Measurements from ENCODE around the gene LRP5.

Gene LRP5

GRCh38 chr11:68337399-68337835, 25.0 kb downstream of the LRP5 start:
- TF ChIP-seq GATA3 (IDR thresholded peaks at IDR 0.05; ENCODE audit: low read depth, low read length) (no peak), GATA2 (IDR thresholded peaks at IDR 0.05; ENCODE audit: low read depth, low read length) (no peak)

GRCh38 chr11:68338051-68338780, 25.8 kb downstream of the LRP5 start:
- TF ChIP-seq GATA3 (IDR thresholded peaks at IDR 0.05; ENCODE audit: low read depth, low read length) (no peak), GATA2 (IDR thresholded peaks at IDR 0.05; ENCODE audit: low read depth, low read length) (no peak)

- TF ChIP-seq GATA2 (IDR thresholded peaks at IDR 0.05; ENCODE audit: low read depth, low read length) (no peak), GATA3 (IDR thresholded peaks at IDR 0.05; ENCODE audit: low read depth, low read length) (no peak)
Observed at GRCh38 chr11:68340003-68340767, 27.8 kb downstream of the LRP5 start.

GRCh38 chr11:68340784-68341556, 28.6 kb downstream of the LRP5 start:
- no peak for TF ChIP-seq GATA2 (IDR thresholded peaks at IDR 0.05; ENCODE audit: low read depth, low read length)
- TF ChIP-seq GATA3 (IDR thresholded peaks at IDR 0.05; ENCODE audit: low read depth, low read length) = no peak

GRCh38 chr11:68341557-68342458, 29.4 kb downstream of the LRP5 start:
- no peak for TF ChIP-seq GATA2 (IDR thresholded peaks at IDR 0.05; ENCODE audit: low read depth, low read length)
- TF ChIP-seq GATA3 (IDR thresholded peaks at IDR 0.05; ENCODE audit: low read depth, low read length) = no peak

GRCh38 chr11:68342459-68343158, 30.2 kb downstream of the LRP5 start:
- TF ChIP-seq GATA2 (IDR thresholded peaks at IDR 0.05; ENCODE audit: low read depth, low read length) (no peak), GATA3 (IDR thresholded peaks at IDR 0.05; ENCODE audit: low read depth, low read length) (no peak)

- TF ChIP-seq GATA3 (IDR thresholded peaks at IDR 0.05; ENCODE audit: low read depth, low read length) (no peak), GATA2 (IDR thresholded peaks at IDR 0.05; ENCODE audit: low read depth, low read length) (no peak)
Observed at GRCh38 chr11:68343761-68344256, 31.4 kb downstream of the LRP5 start.

GRCh38 chr11:68345776-68346461, 33.5 kb downstream of the LRP5 start:
- TF ChIP-seq GATA2 (IDR thresholded peaks at IDR 0.05; ENCODE audit: low read depth, low read length) = no peak
- TF ChIP-seq GATA3 (IDR thresholded peaks at IDR 0.05; ENCODE audit: low read depth, low read length) = no peak

- TF ChIP-seq GATA2 (IDR thresholded peaks at IDR 0.05; ENCODE audit: low read depth, low read length) (no peak), GATA3 (IDR thresholded peaks at IDR 0.05; ENCODE audit: low read depth, low read length) (no peak)
Observed at GRCh38 chr11:68346462-68346790, 34.0 kb downstream of the LRP5 start.

- TF ChIP-seq GATA2 (IDR thresholded peaks at IDR 0.05; ENCODE audit: low read depth, low read length) (no peak), GATA3 (IDR thresholded peaks at IDR 0.05; ENCODE audit: low read depth, low read length) (no peak)
Observed at GRCh38 chr11:68347345-68347744, 35.0 kb downstream of the LRP5 start.

- TF ChIP-seq GATA3 (IDR thresholded peaks at IDR 0.05; ENCODE audit: low read depth, low read length) (no peak), GATA2 (IDR thresholded peaks at IDR 0.05; ENCODE audit: low read depth, low read length) (no peak)
Observed at GRCh38 chr11:68347841-68348240, 35.5 kb downstream of the LRP5 start.

All from SH-SY5Y (cell line).